T-helper 2 cell treated with Interferon-gamma antibody and Interleukin-4, amounts not matched to agents 5 μg/mL and 100 μg/mL, for 36 hours (primary cell): ENCODE data around the gene OR7A10.
"Not testable (repeated sequence)": the region's sequence is repeated elsewhere in the genome, so short reads cannot be mapped to it uniquely, and the experiment has no call there.

ENCODE experiments used
- DNase-seq: peaks from one replicate; pipeline ENCODE4 v3.0.0; 2021; ENCODE audit warnings: low spot score
- H3K27ac Mint-ChIP-seq: one replicate; pipeline ENCODE4 v1.8.0; 2021; ENCODE audit warnings: mild to moderate bottlenecking, mixed read lengths
- H3K27me3 Mint-ChIP-seq: one replicate; pipeline ENCODE4 v1.8.0; 2021; ENCODE audit warnings: low read depth, mixed read lengths
- H3K36me3 Mint-ChIP-seq: one replicate; pipeline ENCODE4 v1.8.0; 2021; ENCODE audit warnings: low read depth, mixed read lengths
- H3K4me1 Mint-ChIP-seq: one replicate; pipeline ENCODE4 v1.8.0; 2021; ENCODE audit warnings: low read depth, mixed read lengths
- H3K4me3 Mint-ChIP-seq: one replicate; pipeline ENCODE4 v1.8.0; 2022; ENCODE audit warnings: mild to moderate bottlenecking, moderate library complexity, mixed read lengths
- H3K9me3 Mint-ChIP-seq: one replicate; pipeline ENCODE4 v1.8.0; 2021; ENCODE audit warnings: mixed read lengths

The OR7A10 gene

GRCh38 chr19:14818588-14818987 is 30.1 kb downstream of the OR7A10 start:
- H3K4me3 Mint-ChIP-seq = no peak overlapping the region
- no peaks in the 10 kb centered on the region for H3K9me3 Mint-ChIP-seq
- no peak for DNase-seq
- H3K27me3 Mint-ChIP-seq = peaks cover 2% of the 10 kb centered on the region
- H3K36me3 Mint-ChIP-seq = no peaks in the 10 kb centered on the region
- H3K4me1 Mint-ChIP-seq = no peaks in the 10 kb centered on the region
- no peak overlapping the region for H3K27ac Mint-ChIP-seq

- H3K4me3 Mint-ChIP-seq = no peak overlapping the region
- H3K27ac Mint-ChIP-seq = no peak overlapping the region
- no peaks in the 10 kb centered on the region for H3K4me1 Mint-ChIP-seq
- H3K36me3 Mint-ChIP-seq = no peaks in the 10 kb centered on the region
- no peak for DNase-seq
- no peaks in the 10 kb centered on the region for H3K9me3 Mint-ChIP-seq
- no peaks in the 10 kb centered on the region for H3K27me3 Mint-ChIP-seq
These were observed 31.7 kb downstream of the OR7A10 start for GRCh38 chr19:14817052-14817451.

GRCh38 chr19:14814982-14815652 is 33.6 kb downstream of the OR7A10 start:
- H3K9me3 Mint-ChIP-seq = no peaks in the 10 kb centered on the region
- no peak overlapping the region for H3K4me3 Mint-ChIP-seq
- no peak overlapping the region for H3K27ac Mint-ChIP-seq
- H3K4me1 Mint-ChIP-seq = no peaks in the 10 kb centered on the region
- H3K36me3 Mint-ChIP-seq = no peaks in the 10 kb centered on the region
- DNase-seq = no peak
- H3K27me3 Mint-ChIP-seq = no peaks in the 10 kb centered on the region

GRCh38 chr19:14809272-14810057 is 39.3 kb downstream of the OR7A10 start:
- H3K4me1 Mint-ChIP-seq = no peaks in the 10 kb centered on the region
- no peaks in the 10 kb centered on the region for H3K27me3 Mint-ChIP-seq
- DNase-seq = no peak
- H3K9me3 Mint-ChIP-seq = no peaks in the 10 kb centered on the region
- H3K4me3 Mint-ChIP-seq = no peak overlapping the region
- H3K27ac Mint-ChIP-seq = no peak overlapping the region
- no peaks in the 10 kb centered on the region for H3K36me3 Mint-ChIP-seq

- Mint-ChIP-seq H3K9me3 (no peaks in the 10 kb centered on the region), H3K27ac (no peak overlapping the region), H3K27me3 (no peaks in the 10 kb centered on the region), H3K36me3 (no peaks in the 10 kb centered on the region), H3K4me1 (no peaks in the 10 kb centered on the region), H3K4me3 (no peak overlapping the region)
- DNase-seq = no peak
These were observed 44.0 kb downstream of the OR7A10 start for GRCh38 chr19:14804765-14805164.

DNA sequence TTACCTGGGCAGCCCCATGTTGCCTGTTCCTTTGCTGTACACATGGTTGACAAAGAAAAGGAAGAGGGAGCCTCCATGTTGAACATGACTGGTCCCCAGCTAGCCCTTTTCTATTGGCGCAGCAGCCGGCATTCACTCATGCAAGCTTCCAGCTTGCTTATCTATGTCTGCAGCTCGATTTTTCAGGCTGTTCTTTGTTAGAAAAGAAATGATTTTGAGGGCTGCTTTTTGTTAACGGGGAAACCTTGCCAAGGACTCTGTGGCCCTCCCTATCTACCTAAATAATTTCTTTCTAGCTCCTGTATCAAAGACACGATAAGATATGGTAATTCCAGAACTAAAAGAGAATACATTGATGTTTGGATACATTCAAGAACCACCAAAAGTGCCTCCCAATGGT is 50.0 kb downstream of the OR7A10 start:
- Mint-ChIP-seq H3K9me3 (no peaks in the 10 kb centered on the region), H3K27me3 (no peaks in the 10 kb centered on the region), H3K4me1 (peaks cover 4% of the 10 kb centered on the region), H3K36me3 (no peaks in the 10 kb centered on the region), H3K27ac (no peak overlapping the region), H3K4me3 (no peak overlapping the region)
- DNase-seq = no peak

DNA sequence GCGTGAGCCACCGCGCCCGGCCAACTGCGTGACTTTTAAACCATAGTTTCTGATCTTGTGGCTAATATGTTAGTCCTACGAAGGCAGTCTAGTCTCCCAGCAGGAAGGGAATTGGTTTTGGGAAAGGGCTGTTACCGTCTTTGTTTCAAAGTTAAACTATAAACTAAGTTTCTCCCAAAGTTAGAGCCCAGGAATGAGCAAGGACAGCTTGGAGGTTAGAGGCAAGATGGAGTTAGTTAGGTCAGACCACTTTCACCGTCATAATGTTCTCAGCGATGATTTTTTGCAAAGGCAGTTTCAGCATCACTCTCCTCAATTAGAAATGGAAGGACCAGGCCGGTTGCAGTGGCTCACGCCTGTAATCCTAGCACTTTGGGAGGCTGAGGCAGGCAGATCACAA is 52.7 kb downstream of the OR7A10 start:
- Mint-ChIP-seq H3K4me3 (no peak overlapping the region), H3K27ac (no peak overlapping the region), H3K27me3 (peaks cover 2% of the 10 kb centered on the region)

GRCh38 chr19:14795078-14795721 is 53.5 kb downstream of the OR7A10 start:
- peaks cover 2% of the 10 kb centered on the region for H3K27me3 Mint-ChIP-seq
- H3K27ac Mint-ChIP-seq = no peak overlapping the region
- DNase-seq = no peak
- no peaks in the 10 kb centered on the region for H3K9me3 Mint-ChIP-seq
- H3K4me3 Mint-ChIP-seq = no peak overlapping the region
- H3K4me1 Mint-ChIP-seq = peaks cover 4% of the 10 kb centered on the region
- H3K36me3 Mint-ChIP-seq = no peaks in the 10 kb centered on the region

More for the DNA sequence above, 52.7 kb downstream of the OR7A10 start:
- DNase-seq = no peak
- H3K36me3 Mint-ChIP-seq = no peaks in the 10 kb centered on the region
- peaks cover 4% of the 10 kb centered on the region for H3K4me1 Mint-ChIP-seq
- H3K9me3 Mint-ChIP-seq = no peaks in the 10 kb centered on the region

DNA sequence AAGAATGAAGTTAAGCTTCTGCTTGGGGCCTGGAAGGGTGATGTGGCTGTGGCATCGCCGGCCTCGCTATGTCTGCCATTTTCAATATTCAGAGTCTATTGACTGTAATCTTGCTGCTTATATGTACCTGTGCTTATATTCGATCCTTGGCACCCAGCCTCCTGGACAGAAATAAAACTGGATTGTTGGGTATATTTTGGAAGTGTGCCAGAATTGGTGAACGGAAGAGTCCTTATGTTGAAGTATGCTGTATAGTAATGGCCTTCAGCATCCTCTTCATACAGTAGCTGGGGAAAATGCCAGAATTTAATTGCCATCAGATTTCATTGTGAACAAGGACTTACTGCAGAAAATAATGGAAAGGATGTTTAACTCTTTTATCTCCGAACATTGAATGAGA is 56.5 kb downstream of the OR7A10 start:
- not testable (repeated sequence) for H3K27me3 Mint-ChIP-seq, DNase-seq, H3K4me3 Mint-ChIP-seq, H3K27ac Mint-ChIP-seq, H3K36me3 Mint-ChIP-seq, H3K9me3 Mint-ChIP-seq, H3K4me1 Mint-ChIP-seq
